Loucy (cell line): ENCODE measurements around the gene MANSC4.

Experiments
- H2AFZ ChIP-seq: fragments of 200-600 bp; sonication (generic); 2 replicates; pipeline ENCODE4 v1.6.0; 2016; ENCODE audit warnings: antibody characterized with exemption, mild to moderate bottlenecking, low read length, moderate library complexity
- H3F3A ChIP-seq: fragments of 200-600 bp; 2 replicates; pipeline ENCODE4 v1.6.0; 2016; ENCODE audit warnings: antibody characterized with exemption, low read depth, mild to moderate bottlenecking
- H3K27me3 ChIP-seq: fragments of 200-600 bp; sonication (generic); 2 replicates; pipeline ENCODE4 v1.6.1; 2014; ENCODE audit warnings: low read length, mild to moderate bottlenecking; ENCODE audit not compliant: insufficient read depth, poor library complexity, severe bottlenecking
- H3K36me3 ChIP-seq: fragments of 200-600 bp; sonication (generic); 2 replicates; pipeline ENCODE4 v1.6.1; 2016; ENCODE audit warnings: low read length; ENCODE audit not compliant: insufficient read depth
- H3K4me1 ChIP-seq: fragments of 200-600 bp; sonication (generic); 2 replicates; pipeline ENCODE4 v1.5.1; 2014; ENCODE audit warnings: low read length, mild to moderate bottlenecking; ENCODE audit not compliant: insufficient read depth, poor library complexity, severe bottlenecking
- H3K4me2 ChIP-seq: fragments of 200-600 bp; sonication (generic); 2 replicates; pipeline ENCODE4 v1.6.0; 2014; ENCODE audit warnings: antibody characterized with exemption, low read length, low read depth, mild to moderate bottlenecking; ENCODE audit not compliant: poor library complexity, severe bottlenecking
- H3K4me3 ChIP-seq: fragments of 200-600 bp; sonication (generic); 2 replicates; pipeline ENCODE4 v1.5.1; 2014; ENCODE audit warnings: low read length, mild to moderate bottlenecking, mixed read lengths; ENCODE audit not compliant: poor library complexity, severe bottlenecking
- H3K79me2 ChIP-seq: fragments of 200-600 bp; sonication (generic); 2 replicates; pipeline ENCODE4 v1.6.1; 2014; ENCODE audit warnings: low read length; ENCODE audit not compliant: insufficient read depth
- H3K9ac ChIP-seq: fragments of 200-600 bp; sonication (generic); 2 replicates; pipeline ENCODE4 v1.6.0; 2014; ENCODE audit warnings: mild to moderate bottlenecking, low read depth, low read length, moderate library complexity; ENCODE audit not compliant: poor library complexity, severe bottlenecking
- H3K9me2 ChIP-seq: fragments of 200-600 bp; sonication (generic); replicated peaks from 2 replicates; pipeline ENCODE4 v1.6.1; 2016; ENCODE audit warnings: low read depth, low read length, mixed read lengths
- H3K9me3 ChIP-seq: fragments of 200-600 bp; sonication (generic); 2 replicates; pipeline ENCODE4 v1.6.1; 2014; ENCODE audit warnings: mild to moderate bottlenecking, antibody characterized with exemption, low read length, low read depth; ENCODE audit not compliant: insufficient read depth
- H4K20me1 ChIP-seq: fragments of 200-600 bp; sonication (generic); 2 replicates; pipeline ENCODE4 v1.6.0; 2014; ENCODE audit warnings: antibody characterized with exemption, low read length, mild to moderate bottlenecking; ENCODE audit not compliant: insufficient read depth, poor library complexity, severe bottlenecking
- EZH2phosphoT487 ChIP-seq: fragments of 200-600 bp; IDR thresholded peaks from 2 replicates; pipeline ENCODE4 v1.6.1; 2018; ENCODE audit warnings: antibody characterized with exemption, mild to moderate bottlenecking, moderate library complexity, borderline replicate concordance
- TF ChIP-seq, protein P1 (sequence below): fragments of 200-600 bp; sonication (generic); conservative IDR thresholded peaks from 2 replicates; pipeline ENCODE4 v1.5.1; 2014; ENCODE audit warnings: mild to moderate bottlenecking, antibody characterized with exemption, low read length

Gene MANSC4

DNA sequence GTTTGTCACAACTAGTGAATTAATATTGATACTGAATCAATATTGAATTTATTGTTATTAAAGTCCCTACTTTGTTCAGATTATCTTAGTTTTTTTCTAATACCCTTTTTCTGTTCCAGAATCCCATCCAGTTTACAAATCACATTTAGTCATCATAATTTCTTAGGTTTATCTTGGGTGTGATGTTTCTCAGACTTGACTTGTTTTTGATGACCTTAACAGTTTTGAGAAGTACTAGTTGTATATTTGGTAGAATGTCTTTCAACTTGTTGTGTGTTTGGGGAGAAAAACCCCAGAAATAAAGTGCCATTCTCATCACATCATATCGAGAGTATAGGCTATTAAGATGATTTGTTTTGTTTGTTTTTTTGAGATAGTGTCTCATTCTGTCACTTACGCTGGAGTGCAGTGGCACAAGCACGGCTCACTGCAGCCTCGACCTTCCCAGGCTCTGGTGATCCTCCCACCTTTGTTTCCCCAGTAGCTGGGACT, 49.9 kb downstream of the MANSC4 start:
- Histone ChIP-seq H3K4me1 (no peaks in the 10 kb centered on the region), H3F3A (no peaks in the 10 kb centered on the region), H2AFZ (no peak overlapping the region), H3K9me2 (no peaks in the 10 kb centered on the region), H3K36me3 (peaks cover 69% of the 10 kb centered on the region; the same call in 1 of the 2 replicates), H3K4me3 (no peak overlapping the region), H4K20me1 (peaks cover 3% of the 10 kb centered on the region), H3K27me3 (no peaks in the 10 kb centered on the region), H3K79me2 (peaks cover 5% of the 10 kb centered on the region; the same call in 1 of the 2 replicates), H3K9me3 (no peaks in the 10 kb centered on the region), H3K9ac (no peak overlapping the region), H3K4me2 (no peak overlapping the region)
- no peak for TF ChIP-seq EZH2phosphoT487
- TF ChIP-seq, protein P1, sequence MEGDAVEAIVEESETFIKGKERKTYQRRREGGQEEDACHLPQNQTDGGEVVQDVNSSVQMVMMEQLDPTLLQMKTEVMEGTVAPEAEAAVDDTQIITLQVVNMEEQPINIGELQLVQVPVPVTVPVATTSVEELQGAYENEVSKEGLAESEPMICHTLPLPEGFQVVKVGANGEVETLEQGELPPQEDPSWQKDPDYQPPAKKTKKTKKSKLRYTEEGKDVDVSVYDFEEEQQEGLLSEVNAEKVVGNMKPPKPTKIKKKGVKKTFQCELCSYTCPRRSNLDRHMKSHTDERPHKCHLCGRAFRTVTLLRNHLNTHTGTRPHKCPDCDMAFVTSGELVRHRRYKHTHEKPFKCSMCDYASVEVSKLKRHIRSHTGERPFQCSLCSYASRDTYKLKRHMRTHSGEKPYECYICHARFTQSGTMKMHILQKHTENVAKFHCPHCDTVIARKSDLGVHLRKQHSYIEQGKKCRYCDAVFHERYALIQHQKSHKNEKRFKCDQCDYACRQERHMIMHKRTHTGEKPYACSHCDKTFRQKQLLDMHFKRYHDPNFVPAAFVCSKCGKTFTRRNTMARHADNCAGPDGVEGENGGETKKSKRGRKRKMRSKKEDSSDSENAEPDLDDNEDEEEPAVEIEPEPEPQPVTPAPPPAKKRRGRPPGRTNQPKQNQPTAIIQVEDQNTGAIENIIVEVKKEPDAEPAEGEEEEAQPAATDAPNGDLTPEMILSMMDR = no peak

DNA sequence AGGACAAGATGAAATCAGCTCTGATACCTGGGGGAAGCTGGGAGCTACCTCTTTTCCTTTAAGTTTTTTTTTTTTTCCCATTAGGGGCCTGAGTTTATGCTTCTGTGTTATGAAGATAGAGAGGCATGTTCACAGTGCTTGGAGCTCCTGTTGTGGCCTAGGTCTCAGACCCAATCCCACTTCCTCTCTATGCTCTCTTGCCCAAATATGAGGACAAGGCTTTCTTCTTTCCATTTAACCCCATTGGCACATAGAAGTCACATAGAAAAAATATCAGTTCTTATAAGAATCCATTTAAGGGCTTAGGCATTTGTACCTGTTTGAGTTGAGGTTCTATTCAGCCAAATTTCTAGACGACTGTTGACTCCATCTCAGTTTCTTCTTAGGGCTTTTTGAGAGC, 56.8 kb downstream of the MANSC4 start:
- TF ChIP-seq EZH2phosphoT487 = no peak
- TF ChIP-seq, protein P1 = no peak
- no peaks in the 10 kb centered on the region; the same call in 1 of the 2 replicates for H3K79me2 ChIP-seq
- no peaks in the 10 kb centered on the region for H3K9me3 ChIP-seq
- no peaks in the 10 kb centered on the region for H3F3A ChIP-seq
- H2AFZ ChIP-seq = no peak overlapping the region
- H3K27me3 ChIP-seq = no peaks in the 10 kb centered on the region
- H3K4me2 ChIP-seq = no peak overlapping the region
- no peak overlapping the region for H3K9ac ChIP-seq
- H3K9me2 ChIP-seq = no peaks in the 10 kb centered on the region
- H3K4me3 ChIP-seq = no peak overlapping the region
- peaks cover 71% of the 10 kb centered on the region; the same call in 1 of the 2 replicates for H3K36me3 ChIP-seq
- no peaks in the 10 kb centered on the region for H3K4me1 ChIP-seq
- no peaks in the 10 kb centered on the region for H4K20me1 ChIP-seq
